ENCODE results near the gene TEX36.

TEX36 gene

DNA sequence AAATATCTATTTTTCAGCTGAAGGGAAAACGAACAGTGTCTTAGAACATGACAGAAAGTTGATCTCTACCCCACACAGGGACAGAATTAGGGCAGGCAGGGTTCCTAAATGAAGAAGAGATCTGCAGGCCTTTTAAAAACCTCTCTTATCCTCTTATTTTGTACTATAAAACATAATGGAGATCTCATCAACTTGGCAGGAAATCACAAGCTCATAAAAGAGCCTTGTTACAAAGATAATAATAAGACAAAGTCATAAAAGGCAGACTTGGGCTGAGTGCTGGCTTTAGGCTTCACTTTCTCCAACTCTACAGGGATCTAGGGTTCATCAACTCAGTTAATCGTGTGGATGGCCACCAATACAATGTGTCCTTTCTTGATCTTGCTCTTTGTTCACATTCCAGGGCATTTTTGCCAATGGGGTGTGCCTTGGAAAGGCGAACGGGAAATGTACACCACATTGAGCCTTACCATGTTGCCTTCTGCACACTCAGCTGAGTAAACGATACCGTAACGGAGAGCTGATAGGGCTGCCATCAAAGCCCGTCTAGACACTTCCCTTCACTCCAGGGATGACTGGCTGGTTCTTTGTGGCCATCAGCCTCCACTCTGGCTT is 7.1 kb upstream of the TEX36 start:
- no peak for TF ChIP-seq CTCF (IDR thresholded peaks at IDR 0.05; ENCODE audit: insufficient read depth, missing control alignments)
- FAIRE-seq (no peak), DNase-seq (ENCODE audit: insufficient read length, low spot score) (no peak)

GRCh38 chr10:125687507-125688185 is 4.7 kb upstream of the TEX36 start:
- DNase-seq (ENCODE audit: insufficient read length, low spot score), result no peak
- FAIRE-seq, result no peak
- TF ChIP-seq CTCF (IDR thresholded peaks at IDR 0.05; ENCODE audit: insufficient read depth, missing control alignments), result no peak

DNA sequence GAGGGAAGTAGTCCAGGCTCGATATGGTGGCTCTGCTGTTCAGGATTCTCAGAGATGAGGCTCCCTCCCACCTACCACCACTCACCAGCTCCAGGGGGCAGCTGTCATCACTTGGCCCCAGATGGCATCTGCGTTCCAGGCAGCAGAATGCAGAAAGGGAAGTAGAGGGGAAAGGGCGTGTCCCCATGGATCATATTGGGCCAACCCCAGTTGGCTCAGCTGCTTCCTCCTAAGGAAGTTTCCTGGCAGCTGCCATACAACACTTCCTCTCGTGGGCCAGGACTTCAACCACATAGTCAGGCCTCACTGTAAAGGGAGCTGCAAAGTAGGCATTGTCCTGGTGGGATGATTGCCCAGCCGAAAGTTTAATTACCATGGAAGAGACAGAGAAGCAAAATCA is 1.6 kb upstream of the TEX36 start:
- FAIRE-seq (no peak), DNase-seq (ENCODE audit: insufficient read length, low spot score) (no peak)
- TF ChIP-seq CTCF (IDR thresholded peaks at IDR 0.05; ENCODE audit: insufficient read depth, missing control alignments), result no peak

DNA sequence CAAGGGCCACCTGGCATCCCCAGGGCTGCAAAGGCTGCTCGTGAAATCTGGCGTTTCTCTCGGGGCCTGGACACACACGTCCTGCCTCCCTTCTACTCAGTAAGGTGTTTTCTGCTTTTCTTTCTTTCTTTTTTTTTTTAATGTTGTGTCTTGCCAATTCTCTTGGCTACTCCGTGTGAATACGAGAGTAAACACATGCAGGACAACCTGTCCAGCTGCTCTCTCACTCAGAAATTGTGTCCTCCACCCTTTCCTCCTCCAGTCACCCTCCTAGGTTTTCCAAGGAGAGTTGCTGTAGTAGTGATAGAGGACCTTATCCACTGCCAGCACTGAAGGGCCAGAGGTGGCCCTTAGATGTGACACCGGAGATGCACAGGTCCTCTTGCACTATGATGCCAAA is 858 bp upstream of the TEX36 start:
- DNase-seq (ENCODE audit: insufficient read length, low spot score), result no peak
- no peak for TF ChIP-seq CTCF (IDR thresholded peaks at IDR 0.05; ENCODE audit: insufficient read depth, missing control alignments)
- FAIRE-seq, result no peak

- no peak for TF ChIP-seq CTCF (IDR thresholded peaks at IDR 0.05; ENCODE audit: insufficient read depth, missing control alignments)
- DNase-seq (ENCODE audit: insufficient read length, low spot score), result no peak
- no peak for FAIRE-seq
These were observed 3.5 kb downstream of the TEX36 start for GRCh38 chr10:125679436-125679835.

DNA sequence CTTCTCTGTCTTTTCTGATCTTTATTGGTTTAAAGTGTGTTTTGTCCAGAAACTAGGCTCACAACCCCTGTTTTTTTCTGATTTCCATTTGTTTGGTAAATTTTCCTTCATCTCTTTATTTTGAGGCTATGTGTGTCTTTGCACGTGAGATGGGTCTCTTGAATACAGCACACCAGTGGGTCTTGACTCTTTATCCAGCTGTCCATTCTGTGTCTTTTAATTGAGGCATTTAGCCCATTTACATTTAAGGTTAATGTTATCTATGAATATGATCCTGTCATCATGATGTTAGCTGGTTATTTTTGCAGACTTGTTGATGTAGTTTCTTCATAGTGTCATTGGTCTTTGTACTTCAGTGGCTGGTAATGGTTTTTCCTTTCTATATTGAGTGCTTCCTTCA is 10.1 kb downstream of the TEX36 start:
- TF ChIP-seq CTCF (IDR thresholded peaks at IDR 0.05; ENCODE audit: insufficient read depth, missing control alignments), result no peak
- FAIRE-seq (no peak), DNase-seq (ENCODE audit: insufficient read length, low spot score) (no peak)

DNA sequence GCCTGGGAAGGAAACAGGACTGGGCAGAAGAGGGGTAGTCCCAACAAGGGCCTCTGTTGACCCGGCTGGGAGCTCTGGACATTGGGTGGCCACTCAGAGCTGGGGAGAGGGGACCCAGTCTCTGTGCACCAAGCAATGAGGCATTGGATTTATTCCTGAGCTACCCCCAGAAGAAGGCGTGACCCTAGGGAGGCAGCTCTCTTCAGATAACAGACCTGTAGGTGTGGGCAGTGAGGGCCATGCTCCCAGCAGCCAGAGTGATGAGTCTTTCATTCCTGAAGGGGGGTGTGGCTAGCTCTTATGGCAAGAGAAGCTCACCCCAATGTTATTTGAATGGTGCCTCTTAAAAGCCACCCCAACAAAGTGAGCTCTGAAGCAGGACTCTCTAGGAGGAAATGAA is 20.4 kb downstream of the TEX36 start:
- DNase-seq (ENCODE audit: insufficient read length, low spot score) (no peak), FAIRE-seq (no peak)
- TF ChIP-seq CTCF (IDR thresholded peaks at IDR 0.05; ENCODE audit: insufficient read depth, missing control alignments), result no peak

All from D721Med (cell line).